ENCODE measurements around the gene PACRG. TPM values are rescaled to one million over a fixed set of nuclear protein-coding genes. Genes with fewer than 3 reads are reported as not detected.

Gene PACRG
- total RNA-seq, 2 experiments from 2014 or later = not detected

GRCh38 chr6:162882801-162883481 lies 155.2 kb downstream of the PACRG start:
- no peak overlapping the region for H3K4me2 ChIP-seq (ENCODE audit: low read length)
- no peaks in the 10 kb centered on the region for H4K20me1 ChIP-seq (ENCODE audit: insufficient read depth, low read length)
- ChIA-PET POLR2A (no interaction called here), CTCF (ENCODE audit: unreplicated experiment) (no interaction called here)
- no peaks in the 10 kb centered on the region for H3K79me2 ChIP-seq (ENCODE audit: insufficient read depth, low read depth, low read length)
- H3K36me3 ChIP-seq (ENCODE audit: insufficient read depth, low read length) = no peaks in the 10 kb centered on the region
- H2AFZ ChIP-seq (ENCODE audit: low read length) = no peak overlapping the region
- DNase-seq (ENCODE audit: low spot score) = no peak
- TF ChIP-seq, protein P1, sequence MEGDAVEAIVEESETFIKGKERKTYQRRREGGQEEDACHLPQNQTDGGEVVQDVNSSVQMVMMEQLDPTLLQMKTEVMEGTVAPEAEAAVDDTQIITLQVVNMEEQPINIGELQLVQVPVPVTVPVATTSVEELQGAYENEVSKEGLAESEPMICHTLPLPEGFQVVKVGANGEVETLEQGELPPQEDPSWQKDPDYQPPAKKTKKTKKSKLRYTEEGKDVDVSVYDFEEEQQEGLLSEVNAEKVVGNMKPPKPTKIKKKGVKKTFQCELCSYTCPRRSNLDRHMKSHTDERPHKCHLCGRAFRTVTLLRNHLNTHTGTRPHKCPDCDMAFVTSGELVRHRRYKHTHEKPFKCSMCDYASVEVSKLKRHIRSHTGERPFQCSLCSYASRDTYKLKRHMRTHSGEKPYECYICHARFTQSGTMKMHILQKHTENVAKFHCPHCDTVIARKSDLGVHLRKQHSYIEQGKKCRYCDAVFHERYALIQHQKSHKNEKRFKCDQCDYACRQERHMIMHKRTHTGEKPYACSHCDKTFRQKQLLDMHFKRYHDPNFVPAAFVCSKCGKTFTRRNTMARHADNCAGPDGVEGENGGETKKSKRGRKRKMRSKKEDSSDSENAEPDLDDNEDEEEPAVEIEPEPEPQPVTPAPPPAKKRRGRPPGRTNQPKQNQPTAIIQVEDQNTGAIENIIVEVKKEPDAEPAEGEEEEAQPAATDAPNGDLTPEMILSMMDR (conservative IDR thresholded peaks at IDR 0.05; ENCODE audit: low read length) = no peak
- no peak for TF ChIP-seq EZH2phosphoT487 (IDR thresholded peaks at IDR 0.05; ENCODE audit: borderline replicate concordance, low read depth, low read length)
- H3K4me1 ChIP-seq (ENCODE audit: insufficient read depth, low read length, poor library complexity, severe bottlenecking) = no peaks in the 10 kb centered on the region
- no TSS peak for BruUV-seq (replicated peaks)
- H3K9me3 ChIP-seq (ENCODE audit: low read length) = no peaks in the 10 kb centered on the region
- intact Hi-C loops (cut with micrococcal nuclease; ENCODE audit: unreplicated experiment) = no loop called here
- H3K4me3 ChIP-seq (ENCODE audit: low read depth, low read length, poor library complexity, severe bottlenecking) = no peak overlapping the region
- H3K27ac ChIP-seq (ENCODE audit: low read depth, low read length, poor library complexity, severe bottlenecking) = no peak overlapping the region
- no peaks in the 10 kb centered on the region for H3K9me2 ChIP-seq (ENCODE audit: insufficient read depth, low read length)

GRCh38 chr6:162887981-162888689 lies 160.4 kb downstream of the PACRG start:
- no peak for DNase-seq (ENCODE audit: low spot score)
- Histone ChIP-seq H3K9me3 (ENCODE audit: low read length) (no peaks in the 10 kb centered on the region), H3K9me2 (ENCODE audit: insufficient read depth, low read length) (no peaks in the 10 kb centered on the region), H4K20me1 (ENCODE audit: insufficient read depth, low read length) (no peaks in the 10 kb centered on the region), H3K79me2 (ENCODE audit: insufficient read depth, low read depth, low read length) (no peaks in the 10 kb centered on the region), H3K4me3 (ENCODE audit: low read depth, low read length, poor library complexity, severe bottlenecking) (no peak overlapping the region), H3K36me3 (ENCODE audit: insufficient read depth, low read length) (no peaks in the 10 kb centered on the region), H3K4me2 (ENCODE audit: low read length) (no peak overlapping the region), H3K4me1 (ENCODE audit: insufficient read depth, low read length, poor library complexity, severe bottlenecking) (no peaks in the 10 kb centered on the region), H2AFZ (ENCODE audit: low read length) (no peak overlapping the region), H3K27ac (ENCODE audit: low read depth, low read length, poor library complexity, severe bottlenecking) (no peak overlapping the region)
- ChIA-PET POLR2A (no interaction called here), CTCF (ENCODE audit: unreplicated experiment) (no interaction called here)
- no TSS peak for BruUV-seq (replicated peaks)
- intact Hi-C loops (cut with micrococcal nuclease; ENCODE audit: unreplicated experiment) = no loop called here
- TF ChIP-seq, protein P1 (conservative IDR thresholded peaks at IDR 0.05; ENCODE audit: low read length) = no peak
- no peak for TF ChIP-seq EZH2phosphoT487 (IDR thresholded peaks at IDR 0.05; ENCODE audit: borderline replicate concordance, low read depth, low read length)

- no peaks in the 10 kb centered on the region for H3K79me2 ChIP-seq (ENCODE audit: insufficient read depth, low read depth, low read length)
- no peak overlapping the region for H3K4me3 ChIP-seq (ENCODE audit: low read depth, low read length, poor library complexity, severe bottlenecking)
- no peak for TF ChIP-seq EZH2phosphoT487 (IDR thresholded peaks at IDR 0.05; ENCODE audit: borderline replicate concordance, low read depth, low read length)
- TF ChIP-seq, protein P1 (conservative IDR thresholded peaks at IDR 0.05; ENCODE audit: low read length) = no peak
- intact Hi-C loops (cut with micrococcal nuclease; ENCODE audit: unreplicated experiment) = no loop called here
- H2AFZ ChIP-seq (ENCODE audit: low read length) = no peak overlapping the region
- H3K4me2 ChIP-seq (ENCODE audit: low read length) = no peak overlapping the region
- POLR2A ChIA-PET = no interaction called here
- H4K20me1 ChIP-seq (ENCODE audit: insufficient read depth, low read length) = no peaks in the 10 kb centered on the region
- H3K9me2 ChIP-seq (ENCODE audit: insufficient read depth, low read length) = no peaks in the 10 kb centered on the region
- no peaks in the 10 kb centered on the region for H3K4me1 ChIP-seq (ENCODE audit: insufficient read depth, low read length, poor library complexity, severe bottlenecking)
- CTCF ChIA-PET (ENCODE audit: unreplicated experiment) = no interaction called here
- no TSS peak for BruUV-seq (replicated peaks)
- no peaks in the 10 kb centered on the region for H3K9me3 ChIP-seq (ENCODE audit: low read length)
- DNase-seq (ENCODE audit: low spot score) = no peak
- no peak overlapping the region for H3K27ac ChIP-seq (ENCODE audit: low read depth, low read length, poor library complexity, severe bottlenecking)
- H3K36me3 ChIP-seq (ENCODE audit: insufficient read depth, low read length) = no peaks in the 10 kb centered on the region
Measured at GRCh38 chr6:162889303-162889702, 161.5 kb downstream of the PACRG start.

All from OCI-LY7 (cell line).